Smooth muscle cell (in vitro differentiated cells): ENCODE measurements around the gene UBE2H. TPM values are rescaled to one million over a fixed set of nuclear protein-coding genes. Genes with fewer than 3 reads are reported as not detected.

Experiments used
- DNase-seq: peaks from one replicate; lab custom pipeline; 2025; ENCODE audit not compliant: unreplicated experiment; lab: John Stamatoyannopoulos, UW
- H2AFZ ChIP-seq: fragments of 200-600 bp; sonication (generic); 2 replicates; pipeline ENCODE4 v1.6.0; 2016; ENCODE audit warnings: antibody characterized with exemption, low read depth, mild to moderate bottlenecking
- H3F3A ChIP-seq: fragments of 200-600 bp; sonication (generic); 2 replicates; pipeline ENCODE4 v1.6.0; 2017; ENCODE audit warnings: antibody characterized with exemption, low read depth
- H3K27ac ChIP-seq: fragments of 200-600 bp; sonication (generic); 2 replicates; pipeline ENCODE4 v1.5.1; 2016; ENCODE audit warnings: low read depth, mild to moderate bottlenecking
- H3K27me3 ChIP-seq: fragments of 200-600 bp; sonication (generic); 2 replicates; pipeline ENCODE4 v1.6.1; 2016; ENCODE audit warnings: low read depth, mild to moderate bottlenecking
- H3K36me3 ChIP-seq: fragments of 200-600 bp; sonication (generic); 2 replicates; pipeline ENCODE4 v1.5.1; 2016; ENCODE audit warnings: low read depth
- H3K4me1 ChIP-seq: fragments of 200-600 bp; sonication (generic); 2 replicates; pipeline ENCODE4 v1.5.1; 2016; ENCODE audit warnings: low read depth
- H3K4me2 ChIP-seq: fragments of 200-600 bp; sonication (generic); 2 replicates; pipeline ENCODE4 v1.6.0; 2016; ENCODE audit warnings: mild to moderate bottlenecking
- H3K4me3 ChIP-seq: fragments of 200-600 bp; sonication (generic); 2 replicates; pipeline ENCODE4 v1.5.1; 2016; ENCODE audit warnings: mild to moderate bottlenecking
- H3K79me2 ChIP-seq: fragments of 200-600 bp; sonication (generic); 2 replicates; pipeline ENCODE4 v1.6.0; 2016; ENCODE audit warnings: low read depth, mild to moderate bottlenecking
- H3K9ac ChIP-seq: fragments of 200-600 bp; sonication (generic); 2 replicates; pipeline ENCODE4 v1.6.0; 2016; ENCODE audit warnings: low read depth
- H3K9me3 ChIP-seq: fragments of 200-600 bp; sonication (generic); replicated peaks from 2 replicates; pipeline ENCODE4 v1.5.1; 2016; ENCODE audit warnings: low read depth
- H4K20me1 ChIP-seq: fragments of 200-600 bp; sonication (generic); 2 replicates; pipeline ENCODE4 v1.6.0; 2016; ENCODE audit warnings: low read depth
- WGBS: methylation state at CpG from one replicate; pipeline ENCODE4 v1.1.7; 2016; ENCODE audit warnings: low lambda C conversion rate; 5-methylcytosine and 5-hydroxymethylcytosine counted together
- polyA plus RNA-seq: library from polyadenylated mRNA; unstranded; fragments of >200 nt; fragmentation: Nextera tagmentation; extraction: Ambion mirVana; gene quantifications from 2 replicates; pipeline ENCODE4 v1.2.1, GENCODE V29; 2016
- total RNA-seq: library from RNA; depleted of rRNA; stranded (reverse); fragments of >200 nt; gene quantifications from 2 replicates; pipeline ENCODE4 v1.2.3, GENCODE V29; 2014
- TF ChIP-seq, protein P1 (sequence below): fragments of 200-600 bp; sonication (generic); IDR thresholded peaks from 2 replicates; pipeline ENCODE4 v1.5.1; 2017; ENCODE audit warnings: borderline replicate concordance, mild to moderate bottlenecking, antibody characterized with exemption; ENCODE audit not compliant: insufficient read depth, poor library complexity, severe bottlenecking

The UBE2H gene
- total and polyA plus RNA-seq, 2 experiments from 2014 or later = 66.1 to 94.5 TPM

DNA sequence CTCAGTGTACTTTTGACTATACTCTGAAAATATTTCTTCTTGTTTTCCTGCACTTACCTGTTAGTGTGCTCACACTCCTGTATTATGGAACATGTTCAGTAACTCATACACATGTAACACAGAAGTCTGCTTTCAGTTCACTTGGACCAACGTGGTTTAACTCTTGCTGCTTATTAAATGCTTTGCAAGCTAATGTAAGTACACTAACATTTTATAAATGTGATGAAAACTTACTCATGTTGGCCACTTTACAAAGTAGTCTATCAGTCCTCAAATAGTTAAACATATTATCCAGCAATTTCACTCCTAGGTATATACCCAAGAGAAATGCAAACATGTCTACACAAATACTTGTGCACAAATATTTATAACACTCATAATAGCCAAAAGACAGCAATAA, 98.4 kb downstream of the UBE2H start:
- Histone ChIP-seq H3K4me2 (no peak overlapping the region), H3K4me3 (no peak overlapping the region), H3K79me2 (peaks cover 33% of the 10 kb centered on the region), H3K9me3 (no peaks in the 10 kb centered on the region), H3K27me3 (no peaks in the 10 kb centered on the region), H3K27ac (peak overlapping the region; percentile 0), H3K9ac (no peak overlapping the region), H3K36me3 (no peaks in the 10 kb centered on the region), H4K20me1 (peaks cover 100% of the 10 kb centered on the region), H2AFZ (no peak overlapping the region), H3K4me1 (no peaks in the 10 kb centered on the region), H3F3A (no peaks in the 10 kb centered on the region)
- TF ChIP-seq, protein P1, sequence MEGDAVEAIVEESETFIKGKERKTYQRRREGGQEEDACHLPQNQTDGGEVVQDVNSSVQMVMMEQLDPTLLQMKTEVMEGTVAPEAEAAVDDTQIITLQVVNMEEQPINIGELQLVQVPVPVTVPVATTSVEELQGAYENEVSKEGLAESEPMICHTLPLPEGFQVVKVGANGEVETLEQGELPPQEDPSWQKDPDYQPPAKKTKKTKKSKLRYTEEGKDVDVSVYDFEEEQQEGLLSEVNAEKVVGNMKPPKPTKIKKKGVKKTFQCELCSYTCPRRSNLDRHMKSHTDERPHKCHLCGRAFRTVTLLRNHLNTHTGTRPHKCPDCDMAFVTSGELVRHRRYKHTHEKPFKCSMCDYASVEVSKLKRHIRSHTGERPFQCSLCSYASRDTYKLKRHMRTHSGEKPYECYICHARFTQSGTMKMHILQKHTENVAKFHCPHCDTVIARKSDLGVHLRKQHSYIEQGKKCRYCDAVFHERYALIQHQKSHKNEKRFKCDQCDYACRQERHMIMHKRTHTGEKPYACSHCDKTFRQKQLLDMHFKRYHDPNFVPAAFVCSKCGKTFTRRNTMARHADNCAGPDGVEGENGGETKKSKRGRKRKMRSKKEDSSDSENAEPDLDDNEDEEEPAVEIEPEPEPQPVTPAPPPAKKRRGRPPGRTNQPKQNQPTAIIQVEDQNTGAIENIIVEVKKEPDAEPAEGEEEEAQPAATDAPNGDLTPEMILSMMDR = no peak
- WGBS = 91% methylated on average over 1 of the region's 1 CpG
- no peak for DNase-seq

DNA sequence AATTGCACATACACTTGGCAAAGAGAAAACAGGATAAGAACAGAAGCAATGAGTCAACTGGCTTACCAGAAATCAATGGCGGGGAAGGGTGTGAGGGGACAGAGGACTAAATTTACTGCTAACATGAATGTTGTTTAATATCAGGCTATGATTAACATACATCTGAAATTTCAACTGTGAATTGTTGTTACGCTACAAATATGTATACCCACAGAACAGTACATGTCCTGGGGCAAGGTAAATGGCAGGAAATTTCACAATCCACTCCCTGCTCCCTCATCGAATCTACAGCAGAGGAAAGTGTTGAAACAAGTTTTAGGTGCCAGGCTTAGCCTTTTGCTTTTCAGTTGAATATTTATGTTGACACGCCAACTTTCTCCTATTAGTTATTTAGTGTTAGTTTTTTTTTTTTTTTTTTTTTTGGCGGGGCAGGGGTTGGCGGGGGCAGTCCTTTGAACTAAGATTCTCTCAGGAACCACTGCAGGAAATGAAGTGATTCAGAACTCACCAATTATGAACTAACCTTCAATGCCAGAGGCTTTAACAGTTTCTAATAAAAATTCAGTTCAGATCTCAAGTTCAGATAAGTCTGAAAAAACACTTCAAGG, 99.0 kb downstream of the UBE2H start:
- no peak for DNase-seq
- no peak overlapping the region for H3K9ac ChIP-seq
- whole genome bisulfite sequencing = 69% methylated on average over 6 of the region's 6 CpGs

DNA sequence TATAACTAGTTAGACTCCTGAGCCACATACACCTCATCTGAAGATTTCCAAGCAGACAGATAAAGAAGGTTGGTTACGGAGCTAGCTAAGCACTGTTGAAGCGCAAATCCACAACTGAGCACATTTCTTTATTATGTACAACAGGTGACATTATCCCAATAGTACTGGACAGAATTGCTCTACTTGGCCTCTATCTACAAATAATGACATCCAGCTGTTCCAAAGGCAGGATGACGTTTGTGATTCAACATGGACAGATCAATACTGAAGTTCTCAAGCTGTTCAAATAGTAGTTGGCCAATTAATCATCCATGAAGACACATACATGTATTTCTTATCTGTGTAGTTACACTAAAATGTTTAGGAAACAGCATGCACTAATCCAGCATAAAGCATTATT, 101.0 kb downstream of the UBE2H start:
- H3F3A ChIP-seq = no peaks in the 10 kb centered on the region
- no peaks in the 10 kb centered on the region for H3K27me3 ChIP-seq
- no peak overlapping the region for H3K9ac ChIP-seq
- H3K36me3 ChIP-seq = no peaks in the 10 kb centered on the region
- no peak overlapping the region for H3K4me2 ChIP-seq
- TF ChIP-seq, protein P1 = no peak
- peaks cover 100% of the 10 kb centered on the region for H4K20me1 ChIP-seq
- H3K9me3 ChIP-seq = no peaks in the 10 kb centered on the region
- no peak overlapping the region for H3K27ac ChIP-seq
- WGBS = 94% methylated on average over 3 of the region's 3 CpGs
- no peak overlapping the region for H3K4me3 ChIP-seq
- peaks cover 37% of the 10 kb centered on the region for H3K79me2 ChIP-seq
- no peak for DNase-seq
- no peak overlapping the region for H2AFZ ChIP-seq
- H3K4me1 ChIP-seq = no peaks in the 10 kb centered on the region

More for the DNA sequence above, 99.0 kb downstream of the UBE2H start:
- H3K4me1 ChIP-seq = no peaks in the 10 kb centered on the region
- no peaks in the 10 kb centered on the region for H3K36me3 ChIP-seq
- H3K9me3 ChIP-seq = no peaks in the 10 kb centered on the region
- H3K4me2 ChIP-seq = peak overlapping the region; percentile 29
- no peak overlapping the region for H3K4me3 ChIP-seq
- H3F3A ChIP-seq = no peaks in the 10 kb centered on the region
- H2AFZ ChIP-seq = no peak overlapping the region
- peaks cover 100% of the 10 kb centered on the region for H4K20me1 ChIP-seq
- H3K27me3 ChIP-seq = no peaks in the 10 kb centered on the region
- H3K79me2 ChIP-seq = peaks cover 36% of the 10 kb centered on the region
- TF ChIP-seq, protein P1 = no peak
- peak overlapping the region; percentile 0 for H3K27ac ChIP-seq

DNA sequence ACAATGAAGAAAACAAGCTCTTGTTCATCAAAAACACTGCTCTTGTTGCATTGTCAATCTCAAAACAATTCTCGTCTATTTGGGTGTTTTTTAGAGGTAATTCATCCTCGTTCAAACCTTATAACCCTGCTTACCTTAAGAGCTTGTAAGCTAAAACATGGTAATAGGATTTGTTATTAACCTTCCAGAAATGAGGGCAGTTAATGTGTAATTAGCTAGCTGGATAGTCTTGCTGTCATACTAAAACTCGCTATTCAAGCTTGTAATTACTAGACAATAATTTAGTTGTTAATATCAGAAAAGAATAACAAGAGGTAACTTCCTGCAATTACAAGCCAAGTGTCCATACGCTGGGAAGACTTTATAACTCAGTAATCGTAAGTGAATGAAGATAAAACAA, 101.6 kb downstream of the UBE2H start:
- H3K4me3 ChIP-seq = no peak overlapping the region
- no peaks in the 10 kb centered on the region for H3K9me3 ChIP-seq
- no peaks in the 10 kb centered on the region for H3F3A ChIP-seq
- H4K20me1 ChIP-seq = peaks cover 100% of the 10 kb centered on the region
- no peak overlapping the region for H3K9ac ChIP-seq
- DNase-seq = no peak
- H2AFZ ChIP-seq = no peak overlapping the region
- H3K27me3 ChIP-seq = no peaks in the 10 kb centered on the region
- no peak overlapping the region for H3K4me2 ChIP-seq
- no peak overlapping the region for H3K27ac ChIP-seq
- H3K36me3 ChIP-seq = no peaks in the 10 kb centered on the region
- WGBS = 94% methylated on average over 5 of the region's 5 CpGs
- peaks cover 4% of the 10 kb centered on the region for H3K4me1 ChIP-seq
- TF ChIP-seq, protein P1 = no peak
- peaks cover 38% of the 10 kb centered on the region for H3K79me2 ChIP-seq
